Neural cell (in vitro differentiated cells): ENCODE measurements around the gene AUNIP. TPM values are rescaled to one million over a fixed set of nuclear protein-coding genes. Genes with fewer than 3 reads are reported as not detected.

Experiments used
- H2AFZ ChIP-seq: fragments of 200-600, 300-800 bp; sonication (generic), shearing (Covaris generic); 2 replicates; pipeline ENCODE4 v1.6.0; 2014; ENCODE audit warnings: low read depth, mild to moderate bottlenecking, antibody characterized with exemption, low read length, moderate library complexity
- H3F3A ChIP-seq: fragments of 200-600 bp; shearing (Covaris generic); 2 replicates; pipeline ENCODE4 v1.6.1; 2016; ENCODE audit warnings: mild to moderate bottlenecking, moderate library complexity, mixed read lengths, antibody characterized with exemption, low read length; ENCODE audit not compliant: insufficient read depth, poor library complexity, severe bottlenecking
- H3K27ac ChIP-seq: fragments of 200-600, 300-800 bp; sonication (generic), shearing (Covaris generic); 2 replicates; pipeline ENCODE4 v1.5.1; 2014; ENCODE audit warnings: mild to moderate bottlenecking, low read length, moderate library complexity
- H3K27me3 ChIP-seq: fragments of 300-800, 200-600 bp; sonication (generic), shearing (Covaris generic); 2 replicates; pipeline ENCODE4 v1.6.0; 2014; ENCODE audit warnings: mild to moderate bottlenecking, low read depth, low read length, moderate library complexity; ENCODE audit not compliant: insufficient read depth
- H3K36me3 ChIP-seq: fragments of 300-800, 200-600 bp; sonication (generic), shearing (Covaris generic); 2 replicates; pipeline ENCODE4 v1.5.1; 2014; ENCODE audit warnings: mild to moderate bottlenecking, antibody characterized with exemption, low read length, moderate library complexity; ENCODE audit not compliant: insufficient read depth
- H3K4me2 ChIP-seq: fragments of 300-800, 200-600 bp; sonication (generic), shearing (Covaris generic); 2 replicates; pipeline ENCODE4 v1.6.0; 2014; ENCODE audit warnings: mild to moderate bottlenecking, low read length
- H3K4me3 ChIP-seq: fragments of 300-800, 200-600 bp; sonication (generic), shearing (Covaris generic); 2 replicates; pipeline ENCODE4 v1.5.1; 2014; ENCODE audit warnings: mild to moderate bottlenecking, low read length, moderate library complexity
- H3K79me2 ChIP-seq: fragments of 200-600 bp; shearing (Covaris generic); replicated peaks from 2 replicates; pipeline ENCODE4 v1.6.0; 2014; ENCODE audit warnings: mild to moderate bottlenecking, low read length, moderate library complexity; ENCODE audit not compliant: insufficient read depth
- H3K9ac ChIP-seq: fragments of 300-800, 200-600 bp; sonication (generic), shearing (Covaris generic); 2 replicates; pipeline ENCODE4 v1.6.1; 2016; ENCODE audit warnings: mild to moderate bottlenecking, low read length, mixed read lengths
- H3K9me2 ChIP-seq: fragments of 200-600 bp; shearing (Covaris generic); 2 replicates; pipeline ENCODE4 v1.6.1; 2016; ENCODE audit warnings: mild to moderate bottlenecking, low read length, mixed read lengths; ENCODE audit not compliant: insufficient read depth
- H3K9me3 ChIP-seq: fragments of 200-600, 300-800 bp; sonication (generic), shearing (Covaris generic); 2 replicates; pipeline ENCODE4 v1.6.1; 2016; ENCODE audit warnings: mild to moderate bottlenecking, mixed run types, low read length, moderate library complexity, mixed read lengths
- H4K20me1 ChIP-seq: fragments of 200-600 bp; shearing (Covaris generic); 2 replicates; pipeline ENCODE4 v1.6.1; 2016; ENCODE audit warnings: mild to moderate bottlenecking, mixed run types; ENCODE audit not compliant: insufficient read depth
- EP300 ChIP-seq: fragments of 450-650 bp; conservative IDR thresholded peaks from 2 replicates; pipeline ENCODE4 v1.6.1; 2014; ENCODE audit warnings: antibody characterized with exemption, mild to moderate bottlenecking, moderate library complexity; ENCODE audit not compliant: poor library complexity, severe bottlenecking
- EZH2 ChIP-seq: fragments of 200-600, 300-800 bp; shearing (Covaris generic), sonication (generic); IDR thresholded peaks from 2 replicates; pipeline ENCODE4 v1.6.1; 2014; ENCODE audit warnings: antibody characterized with exemption, low read length, borderline replicate concordance, mild to moderate bottlenecking; ENCODE audit not compliant: insufficient read depth, poor library complexity, severe bottlenecking
- MXI1 ChIP-seq: fragments of 450-650 bp; conservative IDR thresholded peaks from 2 replicates; pipeline ENCODE4 v1.6.1; 2014; ENCODE audit warnings: antibody characterized with exemption, mild to moderate bottlenecking; ENCODE audit not compliant: poor library complexity, severe bottlenecking
- POLR2AphosphoS5 ChIP-seq: IDR thresholded peaks from 2 replicates; pipeline ENCODE4 v1.6.1; 2012
- RAD21 ChIP-seq: fragments of 450-650 bp; conservative IDR thresholded peaks from 2 replicates; pipeline ENCODE4 v1.6.1; 2014; ENCODE audit warnings: antibody characterized with exemption, mild to moderate bottlenecking, moderate library complexity
- SMC3 ChIP-seq: fragments of 450-650 bp; conservative IDR thresholded peaks from 2 replicates; pipeline ENCODE4 v1.6.1; 2014; ENCODE audit warnings: antibody characterized with exemption, mild to moderate bottlenecking, moderate library complexity; ENCODE audit not compliant: poor library complexity
- TAF1 ChIP-seq: IDR thresholded peaks from 2 replicates; pipeline ENCODE4 v1.6.1; 2012; ENCODE audit warnings: low read depth
- polyA plus RNA-seq: library from polyadenylated mRNA; depleted of rRNA; stranded (reverse); fragments of >200 nt; gene quantifications from 2 replicates; pipeline ENCODE4 v1.2.3, GENCODE V29; 2014
- TF ChIP-seq, protein P1 (sequence below): IDR thresholded peaks from 2 replicates; pipeline ENCODE4 v1.6.1; 2012; ENCODE audit warnings: borderline replicate concordance
- TF ChIP-seq, protein P2 (sequence below): fragments of 450-650 bp; IDR thresholded peaks from 2 replicates; pipeline ENCODE4 v1.5.1; 2014; ENCODE audit warnings: antibody characterized with exemption, mild to moderate bottlenecking, moderate library complexity; ENCODE audit not compliant: poor library complexity, severe bottlenecking

Gene AUNIP
- polyA plus RNA-seq, 1 donor from 2014 or later = 0.48 TPM

DNA sequence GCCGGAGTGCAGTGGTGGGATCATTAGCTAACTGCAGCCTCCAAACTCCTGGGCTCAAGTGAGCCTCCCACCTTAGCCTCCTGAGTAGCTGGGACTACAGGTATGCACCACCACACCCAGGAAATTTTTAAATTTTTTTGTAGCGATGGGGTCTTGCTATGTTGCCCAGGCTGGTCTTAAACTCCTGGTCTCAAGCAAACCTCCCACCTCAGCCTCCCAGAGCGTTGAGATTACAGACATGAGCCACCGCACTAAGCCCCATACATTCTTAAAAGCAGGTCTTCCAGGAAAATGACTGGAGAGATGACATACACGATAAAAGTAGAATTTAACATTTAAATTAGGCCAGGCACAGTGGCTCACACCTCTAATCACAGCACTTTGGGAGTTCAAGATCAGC lies 26.1 kb downstream of the AUNIP start:
- no peaks in the 10 kb centered on the region for H3F3A ChIP-seq
- H3K79me2 ChIP-seq = no peaks in the 10 kb centered on the region
- H3K27ac ChIP-seq = no peak overlapping the region
- H3K4me3 ChIP-seq = no peak overlapping the region
- H4K20me1 ChIP-seq = no peaks in the 10 kb centered on the region
- H3K4me2 ChIP-seq = no peak overlapping the region
- no peaks in the 10 kb centered on the region for H3K9me2 ChIP-seq
- TF ChIP-seq POLR2AphosphoS5 = no peak
- no peak for TF ChIP-seq TAF1
- TF ChIP-seq EP300 = no peak
- no peak for TF ChIP-seq RAD21
- TF ChIP-seq, protein P1, sequence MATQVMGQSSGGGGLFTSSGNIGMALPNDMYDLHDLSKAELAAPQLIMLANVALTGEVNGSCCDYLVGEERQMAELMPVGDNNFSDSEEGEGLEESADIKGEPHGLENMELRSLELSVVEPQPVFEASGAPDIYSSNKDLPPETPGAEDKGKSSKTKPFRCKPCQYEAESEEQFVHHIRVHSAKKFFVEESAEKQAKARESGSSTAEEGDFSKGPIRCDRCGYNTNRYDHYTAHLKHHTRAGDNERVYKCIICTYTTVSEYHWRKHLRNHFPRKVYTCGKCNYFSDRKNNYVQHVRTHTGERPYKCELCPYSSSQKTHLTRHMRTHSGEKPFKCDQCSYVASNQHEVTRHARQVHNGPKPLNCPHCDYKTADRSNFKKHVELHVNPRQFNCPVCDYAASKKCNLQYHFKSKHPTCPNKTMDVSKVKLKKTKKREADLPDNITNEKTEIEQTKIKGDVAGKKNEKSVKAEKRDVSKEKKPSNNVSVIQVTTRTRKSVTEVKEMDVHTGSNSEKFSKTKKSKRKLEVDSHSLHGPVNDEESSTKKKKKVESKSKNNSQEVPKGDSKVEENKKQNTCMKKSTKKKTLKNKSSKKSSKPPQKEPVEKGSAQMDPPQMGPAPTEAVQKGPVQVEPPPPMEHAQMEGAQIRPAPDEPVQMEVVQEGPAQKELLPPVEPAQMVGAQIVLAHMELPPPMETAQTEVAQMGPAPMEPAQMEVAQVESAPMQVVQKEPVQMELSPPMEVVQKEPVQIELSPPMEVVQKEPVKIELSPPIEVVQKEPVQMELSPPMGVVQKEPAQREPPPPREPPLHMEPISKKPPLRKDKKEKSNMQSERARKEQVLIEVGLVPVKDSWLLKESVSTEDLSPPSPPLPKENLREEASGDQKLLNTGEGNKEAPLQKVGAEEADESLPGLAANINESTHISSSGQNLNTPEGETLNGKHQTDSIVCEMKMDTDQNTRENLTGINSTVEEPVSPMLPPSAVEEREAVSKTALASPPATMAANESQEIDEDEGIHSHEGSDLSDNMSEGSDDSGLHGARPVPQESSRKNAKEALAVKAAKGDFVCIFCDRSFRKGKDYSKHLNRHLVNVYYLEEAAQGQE = no peak
- TF ChIP-seq EZH2 = no peak
- TF ChIP-seq MXI1 = no peak
- TF ChIP-seq, protein P2, sequence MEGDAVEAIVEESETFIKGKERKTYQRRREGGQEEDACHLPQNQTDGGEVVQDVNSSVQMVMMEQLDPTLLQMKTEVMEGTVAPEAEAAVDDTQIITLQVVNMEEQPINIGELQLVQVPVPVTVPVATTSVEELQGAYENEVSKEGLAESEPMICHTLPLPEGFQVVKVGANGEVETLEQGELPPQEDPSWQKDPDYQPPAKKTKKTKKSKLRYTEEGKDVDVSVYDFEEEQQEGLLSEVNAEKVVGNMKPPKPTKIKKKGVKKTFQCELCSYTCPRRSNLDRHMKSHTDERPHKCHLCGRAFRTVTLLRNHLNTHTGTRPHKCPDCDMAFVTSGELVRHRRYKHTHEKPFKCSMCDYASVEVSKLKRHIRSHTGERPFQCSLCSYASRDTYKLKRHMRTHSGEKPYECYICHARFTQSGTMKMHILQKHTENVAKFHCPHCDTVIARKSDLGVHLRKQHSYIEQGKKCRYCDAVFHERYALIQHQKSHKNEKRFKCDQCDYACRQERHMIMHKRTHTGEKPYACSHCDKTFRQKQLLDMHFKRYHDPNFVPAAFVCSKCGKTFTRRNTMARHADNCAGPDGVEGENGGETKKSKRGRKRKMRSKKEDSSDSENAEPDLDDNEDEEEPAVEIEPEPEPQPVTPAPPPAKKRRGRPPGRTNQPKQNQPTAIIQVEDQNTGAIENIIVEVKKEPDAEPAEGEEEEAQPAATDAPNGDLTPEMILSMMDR = no peak
- no peak for TF ChIP-seq SMC3
- no peak overlapping the region for H3K9ac ChIP-seq
- no peaks in the 10 kb centered on the region for H3K9me3 ChIP-seq
- no peaks in the 10 kb centered on the region for H3K27me3 ChIP-seq
- no peak overlapping the region for H2AFZ ChIP-seq
- no peaks in the 10 kb centered on the region for H3K36me3 ChIP-seq

DNA sequence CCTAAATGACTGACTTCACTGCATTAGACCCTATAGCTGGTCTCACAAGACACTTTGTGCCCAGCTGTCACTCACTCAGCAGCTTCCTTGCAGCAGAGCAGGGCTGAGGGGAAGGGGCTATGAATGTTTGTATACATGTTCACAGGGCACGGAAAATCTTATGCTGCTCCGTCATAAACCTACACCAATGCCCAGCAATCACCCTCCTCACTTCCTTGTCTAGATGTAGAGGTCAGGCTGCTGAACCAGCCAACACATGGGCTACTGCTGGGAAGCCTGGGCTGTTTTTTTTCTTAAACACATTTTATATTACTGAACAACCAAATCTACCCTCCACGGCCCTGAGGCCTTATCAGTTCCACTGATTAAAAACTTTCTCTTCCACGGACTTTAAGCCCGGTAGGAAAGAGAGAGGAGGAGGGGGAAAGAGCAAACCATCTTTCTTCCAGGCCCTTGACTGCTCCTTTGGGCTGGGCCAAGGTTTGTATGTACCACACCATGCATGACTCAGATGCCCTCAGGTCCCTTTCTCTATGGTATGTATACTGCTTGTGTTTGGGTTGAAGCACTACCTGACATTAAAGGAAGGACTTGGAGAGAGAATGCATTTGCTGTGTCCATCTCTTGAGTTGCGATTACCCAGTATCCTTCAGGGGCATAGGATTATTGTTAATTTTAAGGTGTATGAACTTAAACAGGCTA lies 26.8 kb downstream of the AUNIP start:
- H3K36me3 ChIP-seq = no peaks in the 10 kb centered on the region
- no peak overlapping the region for H3K4me2 ChIP-seq
- H3F3A ChIP-seq = no peaks in the 10 kb centered on the region
- no peak overlapping the region for H3K9ac ChIP-seq
- no peak overlapping the region for H3K4me3 ChIP-seq
- H4K20me1 ChIP-seq = no peaks in the 10 kb centered on the region
- H3K79me2 ChIP-seq = no peaks in the 10 kb centered on the region
- H3K27me3 ChIP-seq = no peaks in the 10 kb centered on the region
- TF ChIP-seq, protein P2 = no peak
- TF ChIP-seq, protein P1 = no peak
- TF ChIP-seq RAD21 (no peak), TAF1 (no peak), MXI1 (no peak), POLR2AphosphoS5 (no peak), EZH2 (no peak), SMC3 (no peak), EP300 (no peak)
- no peak overlapping the region for H3K27ac ChIP-seq
- no peaks in the 10 kb centered on the region for H3K9me3 ChIP-seq
- H2AFZ ChIP-seq = no peak overlapping the region
- H3K9me2 ChIP-seq = no peaks in the 10 kb centered on the region
